Mammary epithelial cell (primary cell): ENCODE results near the gene DSCAML1.

ENCODE experiments used
- CTCF ChIP-seq, 2 donors: IDR thresholded peaks in 1 of 2; conservative IDR thresholded peaks in 1 of 2; 2 replicates each; pipeline ENCODE4 v1.5.1; 2011 to 2012; ENCODE audit warnings: inconsistent platforms in 2 of 2, low read length in 2 of 2, mild to moderate bottlenecking in 2 of 2, control low read depth in 1 of 2, low read depth in 1 of 2; ENCODE audit not compliant: insufficient read depth in 1 of 2; ENCODE audit errors: extremely low read depth in 1 of 2
- EZH2 ChIP-seq: IDR thresholded peaks from 2 replicates; pipeline ENCODE4 v1.6.1; 2012; ENCODE audit warnings: low read length, inconsistent platforms, borderline replicate concordance

- TF ChIP-seq CTCF (conservative IDR thresholded peaks at IDR 0.05 in 1 of 2, IDR thresholded peaks at IDR 0.05 in 1 of 2; ENCODE audit: extremely low read depth in 1 of 2, insufficient read depth in 1 of 2, low read depth in 1 of 2, low read length in 2 of 2) (no peak), EZH2 (no peak)
Observed at GRCh38 chr11:117816151-117816741, 19.2 kb upstream of the DSCAML1 start.
